GM12875 (cell line): ENCODE measurements around the gene USB1.

Experiments
- H3K4me3 ChIP-seq: one replicate; pipeline ENCODE4 v1.5.1; 2011; ENCODE audit warnings: low read depth, low read length, control low read depth
- TF ChIP-seq, protein P1 (sequence below): IDR thresholded peaks from 2 replicates; pipeline ENCODE4 v1.5.1; 2011; ENCODE audit warnings: low read depth, mild to moderate bottlenecking, control low read depth, inconsistent platforms, low read length, moderate library complexity, borderline replicate concordance; ENCODE audit not compliant: insufficient read depth

Gene USB1

GRCh38 chr16:58040945-58041627, 39.9 kb downstream of the USB1 start:
- no peak overlapping the region for H3K4me3 ChIP-seq
- TF ChIP-seq, protein P1, sequence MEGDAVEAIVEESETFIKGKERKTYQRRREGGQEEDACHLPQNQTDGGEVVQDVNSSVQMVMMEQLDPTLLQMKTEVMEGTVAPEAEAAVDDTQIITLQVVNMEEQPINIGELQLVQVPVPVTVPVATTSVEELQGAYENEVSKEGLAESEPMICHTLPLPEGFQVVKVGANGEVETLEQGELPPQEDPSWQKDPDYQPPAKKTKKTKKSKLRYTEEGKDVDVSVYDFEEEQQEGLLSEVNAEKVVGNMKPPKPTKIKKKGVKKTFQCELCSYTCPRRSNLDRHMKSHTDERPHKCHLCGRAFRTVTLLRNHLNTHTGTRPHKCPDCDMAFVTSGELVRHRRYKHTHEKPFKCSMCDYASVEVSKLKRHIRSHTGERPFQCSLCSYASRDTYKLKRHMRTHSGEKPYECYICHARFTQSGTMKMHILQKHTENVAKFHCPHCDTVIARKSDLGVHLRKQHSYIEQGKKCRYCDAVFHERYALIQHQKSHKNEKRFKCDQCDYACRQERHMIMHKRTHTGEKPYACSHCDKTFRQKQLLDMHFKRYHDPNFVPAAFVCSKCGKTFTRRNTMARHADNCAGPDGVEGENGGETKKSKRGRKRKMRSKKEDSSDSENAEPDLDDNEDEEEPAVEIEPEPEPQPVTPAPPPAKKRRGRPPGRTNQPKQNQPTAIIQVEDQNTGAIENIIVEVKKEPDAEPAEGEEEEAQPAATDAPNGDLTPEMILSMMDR = no peak

DNA sequence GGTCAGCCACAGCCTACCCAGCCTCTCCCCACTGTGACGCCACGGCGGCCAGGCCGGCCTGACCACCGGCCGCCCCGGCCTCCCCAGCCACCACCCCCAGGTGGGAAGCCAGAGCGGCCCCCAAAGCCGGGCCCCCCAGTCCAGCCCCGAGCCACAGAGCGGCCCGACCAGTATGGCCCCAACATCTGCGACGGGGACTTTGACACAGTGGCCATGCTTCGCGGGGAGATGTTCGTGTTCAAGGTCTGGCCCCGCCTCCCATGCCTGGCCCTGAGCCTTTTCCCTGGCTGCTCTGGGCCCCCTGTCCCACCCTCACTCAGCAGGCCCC, 40.4 kb downstream of the USB1 start:
- TF ChIP-seq, protein P1 = no peak
- no peak overlapping the region for H3K4me3 ChIP-seq

DNA sequence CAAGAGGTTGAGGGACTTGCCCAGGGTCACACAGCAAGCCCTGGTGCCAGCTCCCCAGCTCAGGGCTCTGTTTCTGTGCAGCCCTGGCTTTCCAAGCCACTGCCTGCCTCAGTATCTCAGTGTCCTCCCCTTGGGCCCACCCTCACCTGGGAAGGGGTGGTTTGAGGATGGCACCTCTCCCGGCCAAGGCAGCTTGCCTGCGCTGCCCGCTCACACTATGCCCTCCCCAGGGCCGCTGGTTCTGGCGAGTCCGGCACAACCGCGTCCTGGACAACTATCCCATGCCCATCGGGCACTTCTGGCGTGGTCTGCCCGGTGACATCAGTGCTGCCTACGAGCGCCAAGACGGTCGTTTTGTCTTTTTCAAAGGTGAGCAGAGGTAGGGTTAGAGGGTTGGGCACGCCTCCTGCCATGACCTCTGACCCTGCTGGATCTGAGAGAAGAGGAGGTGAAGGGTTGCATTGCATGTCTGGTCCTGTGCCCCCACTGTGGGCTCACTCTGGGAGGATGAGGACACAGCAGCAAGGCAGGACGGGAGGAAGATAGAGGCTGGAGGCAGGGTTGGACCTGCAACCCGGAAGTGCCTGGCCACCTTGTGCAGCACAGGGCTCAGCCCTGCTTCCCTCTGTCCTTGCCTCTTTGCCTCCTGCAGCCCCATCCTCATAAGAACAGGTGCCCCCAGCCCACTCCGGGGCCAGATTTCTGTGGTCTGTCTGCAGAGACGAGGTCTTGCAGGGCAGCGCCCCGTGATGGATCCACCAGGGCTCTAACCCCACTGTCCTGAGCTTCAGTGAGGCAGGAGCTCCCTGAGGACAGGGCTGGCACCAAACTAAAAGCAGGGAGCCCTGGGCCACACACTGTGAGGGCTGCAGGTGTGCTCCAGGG, 41.0 kb downstream of the USB1 start:
- H3K4me3 ChIP-seq = no peak overlapping the region
- TF ChIP-seq, protein P1 = no peak

DNA sequence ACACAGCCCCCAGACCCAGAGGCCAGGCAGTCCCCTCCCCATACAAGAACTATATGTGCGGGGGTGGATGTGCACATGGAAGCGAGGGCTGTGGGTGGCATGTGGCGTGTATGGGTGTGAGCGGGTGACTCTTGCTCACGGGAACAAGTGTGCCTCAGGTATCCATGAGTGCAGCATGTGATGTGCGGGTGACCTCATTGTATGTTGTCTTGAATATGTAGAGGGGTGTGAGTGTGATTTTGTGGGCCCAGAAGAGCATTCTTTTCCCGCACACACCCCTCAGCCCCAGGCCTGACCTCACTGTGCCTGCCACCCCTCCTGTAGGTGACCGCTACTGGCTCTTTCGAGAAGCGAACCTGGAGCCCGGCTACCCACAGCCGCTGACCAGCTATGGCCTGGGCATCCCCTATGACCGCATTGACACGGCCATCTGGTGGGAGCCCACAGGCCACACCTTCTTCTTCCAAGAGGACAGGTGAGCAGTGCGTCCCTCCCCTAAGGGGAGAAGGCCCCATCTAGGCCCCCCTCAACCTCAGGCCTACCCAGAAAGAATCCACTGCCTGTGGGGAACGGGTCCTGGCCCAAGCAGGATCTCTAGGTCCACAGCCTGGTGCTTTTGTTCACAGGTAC, 41.8 kb downstream of the USB1 start:
- H3K4me3 ChIP-seq = no peak overlapping the region
- TF ChIP-seq, protein P1 = no peak

DNA sequence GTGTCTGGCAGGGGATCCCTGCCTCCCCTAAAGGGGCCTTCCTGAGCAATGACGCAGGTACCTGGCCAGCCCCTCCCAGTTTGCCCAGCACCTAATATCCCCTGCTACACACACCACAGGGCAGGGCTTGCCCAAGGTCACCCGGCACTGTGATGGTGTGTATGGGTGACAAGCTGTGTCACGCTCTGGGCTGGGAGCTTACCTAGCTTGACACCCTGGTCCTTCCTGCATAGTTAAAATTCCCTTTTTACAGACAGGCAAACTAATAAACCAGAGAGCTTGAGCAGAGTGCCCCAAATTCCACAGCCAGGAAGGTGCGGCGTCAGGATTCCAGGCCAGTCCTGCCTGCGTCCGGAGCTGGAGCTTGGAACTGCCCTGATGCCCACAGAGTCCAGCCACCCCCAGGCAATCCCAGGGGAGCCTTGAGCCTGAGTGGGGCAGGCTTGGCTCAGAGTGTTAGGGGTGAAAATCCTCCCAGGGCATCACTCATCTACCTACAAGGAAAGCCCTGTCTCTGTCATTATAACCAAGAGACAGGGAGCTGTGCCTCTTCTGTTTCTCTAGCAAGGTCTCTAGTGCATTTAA, 42.5 kb downstream of the USB1 start:
- no peak overlapping the region for H3K4me3 ChIP-seq
- TF ChIP-seq, protein P1 = no peak

DNA sequence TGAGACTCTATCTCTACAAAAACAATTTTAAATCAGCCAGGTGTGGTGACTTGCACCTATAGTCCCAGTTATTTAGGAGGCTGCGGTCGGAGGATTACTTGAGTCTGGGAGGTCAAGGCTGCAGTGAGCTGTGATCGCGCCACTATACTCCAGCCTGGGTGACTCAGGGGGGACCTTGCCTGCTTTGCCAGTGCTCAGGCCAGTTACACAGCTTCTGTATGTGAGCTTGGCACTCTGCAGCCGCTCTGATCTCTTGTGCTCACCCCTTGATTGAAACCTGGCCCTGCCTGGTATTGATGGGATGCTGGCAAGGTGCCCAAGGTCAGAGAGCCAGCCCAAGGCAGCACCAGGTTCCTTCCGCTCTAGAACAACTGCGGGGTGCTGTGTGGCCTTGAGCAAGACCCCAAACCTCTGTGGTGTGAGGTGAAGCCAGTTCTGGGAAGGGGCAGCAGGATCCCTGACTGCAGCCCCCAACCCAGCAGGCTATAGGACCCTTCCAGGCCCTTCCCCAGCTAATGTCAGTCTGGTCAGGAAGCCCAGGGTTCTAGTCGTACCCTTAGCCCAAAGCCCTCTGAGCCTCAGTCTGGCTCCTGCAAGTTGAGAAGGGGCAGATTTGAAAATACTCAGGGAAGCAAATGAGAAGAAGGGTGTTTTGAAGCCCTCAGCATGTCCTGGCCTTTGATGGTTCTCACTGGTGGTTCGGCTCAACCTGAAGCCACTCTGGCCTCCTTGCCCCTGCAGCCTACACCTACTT, 43.2 kb downstream of the USB1 start:
- TF ChIP-seq, protein P1 = no peak
- no peak overlapping the region for H3K4me3 ChIP-seq
